HG02852 (cell line): ENCODE measurements around the gene PFDN4.

Experiments
- ATAC-seq: cut with Tn5 transposase; IDR thresholded peaks from one replicate; pipeline ENCODE4 v1.9.1; 2021; ENCODE audit warnings: mild to moderate bottlenecking, moderate library complexity; ENCODE audit not compliant: unreplicated experiment

The PFDN4 gene

GRCh38 chr20:54172856-54173652, 34.8 kb upstream of the PFDN4 start:
- ATAC-seq = no peak

GRCh38 chr20:54173653-54174456, 34.0 kb upstream of the PFDN4 start, which contains the start of gene CYP24A1:
CYP24A1 (minus strand) TSS chr20:54173986; CDS start chr20:54173579, 407 bp downstream.
- ATAC-seq = no peak

- no peak for ATAC-seq
Measured at GRCh38 chr20:54174457-54175175, 33.3 kb upstream of the PFDN4 start.

GRCh38 chr20:54176610-54177009, 31.3 kb upstream of the PFDN4 start:
- ATAC-seq = no peak

GRCh38 chr20:54177378-54177777, 30.5 kb upstream of the PFDN4 start:
- no peak for ATAC-seq

- no peak for ATAC-seq
Measured at GRCh38 chr20:54178256-54178655, 29.6 kb upstream of the PFDN4 start.

GRCh38 chr20:54179946-54180345, 27.9 kb upstream of the PFDN4 start:
- no peak for ATAC-seq

- no peak for ATAC-seq
Measured at GRCh38 chr20:54180931-54181330, 27.0 kb upstream of the PFDN4 start.

GRCh38 chr20:54184071-54184470, 23.8 kb upstream of the PFDN4 start:
- no peak for ATAC-seq

GRCh38 chr20:54184904-54185626, 22.8 kb upstream of the PFDN4 start:
- no peak for ATAC-seq

- ATAC-seq = no peak
Measured at GRCh38 chr20:54188132-54188849, 19.6 kb upstream of the PFDN4 start.

- no peak for ATAC-seq
Measured at GRCh38 chr20:54189630-54190029, 18.3 kb upstream of the PFDN4 start.

- no peak for ATAC-seq
Measured at GRCh38 chr20:54190217-54190616, 17.7 kb upstream of the PFDN4 start.

- ATAC-seq = no peak
Measured at GRCh38 chr20:54193817-54194216, 14.1 kb upstream of the PFDN4 start.

GRCh38 chr20:54194724-54195438, 13.0 kb upstream of the PFDN4 start:
- no peak for ATAC-seq

- peak; percentile 43 for ATAC-seq
Measured at GRCh38 chr20:54195483-54196472, 12.1 kb upstream of the PFDN4 start.

GRCh38 chr20:54197621-54198604, 10.0 kb upstream of the PFDN4 start:
- no peak for ATAC-seq
